GM19099 (cell line): ENCODE data around the gene VSTM5.
A peak's percentile ranks its signal among the peaks of the same experiment; 100 is the strongest.

Experiments
- POLR2A ChIP-seq: IDR thresholded peaks from 3 replicates; pipeline ENCODE4 v1.6.1; 2011; ENCODE audit warnings: low read depth; ENCODE audit not compliant: insufficient read length; ENCODE audit errors: extremely low read depth

VSTM5 gene

GRCh38 chr11:93821617-93822016 lies 28.8 kb downstream of the VSTM5 start:
- TF ChIP-seq POLR2A: no peak

- no peak for TF ChIP-seq POLR2A
Measured at GRCh38 chr11:93820847-93821246, 29.6 kb downstream of the VSTM5 start.

GRCh38 chr11:93819966-93820695 lies 30.3 kb downstream of the VSTM5 start:
- no peak for TF ChIP-seq POLR2A

- TF ChIP-seq POLR2A: no peak
Measured at GRCh38 chr11:93817426-93818348, 32.7 kb downstream of the VSTM5 start.

GRCh38 chr11:93814966-93815633 lies 35.3 kb downstream of the VSTM5 start:
- no peak for TF ChIP-seq POLR2A

GRCh38 chr11:93813974-93814373 lies 36.4 kb downstream of the VSTM5 start:
- no peak for TF ChIP-seq POLR2A

- no peak for TF ChIP-seq POLR2A
Measured at GRCh38 chr11:93807980-93808379, 42.4 kb downstream of the VSTM5 start.

- TF ChIP-seq POLR2A: no peak
Measured at GRCh38 chr11:93804879-93805278, 45.5 kb downstream of the VSTM5 start.

GRCh38 chr11:93801366-93801765 lies 49.1 kb downstream of the VSTM5 start:
- no peak for TF ChIP-seq POLR2A

- TF ChIP-seq POLR2A: no peak
Measured at GRCh38 chr11:93796441-93797231, 53.8 kb downstream of the VSTM5 start.

GRCh38 chr11:93791493-93791892 lies 58.9 kb downstream of the VSTM5 start:
- no peak for TF ChIP-seq POLR2A

GRCh38 chr11:93784935-93785360 lies 65.5 kb downstream of the VSTM5 start:
- no peak for TF ChIP-seq POLR2A

- peak; percentile 82 for TF ChIP-seq POLR2A
Measured at GRCh38 chr11:93784145-93784934, 66.1 kb downstream of the VSTM5 start, which contains the start of gene MED17. Gene MED17 (plus strand): TSS chr11:93784282. CDS start chr11:93784514, 232 bp downstream.

- no peak for TF ChIP-seq POLR2A
Measured at GRCh38 chr11:93783765-93784144, 66.7 kb downstream of the VSTM5 start.

GRCh38 chr11:93783362-93783761 lies 67.1 kb downstream of the VSTM5 start:
- no peak for TF ChIP-seq POLR2A
